ENCODE results near the gene STX17.
"Not testable (repeated sequence)": the region's sequence is repeated elsewhere in the genome, so short reads cannot be mapped to it uniquely, and the experiment has no call there.

The STX17 gene

GRCh38 chr9:99906403-99907207 lies at the start of gene STX17:
STX17 (plus strand) TSS chr9:99906654; CDS start chr9:99915240, 8,586 bp downstream.
- peak; percentile 66 for DNase-seq (ENCODE audit: low read depth)

- DNase-seq (ENCODE audit: low read depth): not testable (repeated sequence)
Observed at GRCh38 chr9:99857576-99857975, 48.9 kb upstream of the STX17 start.

- DNase-seq (ENCODE audit: low read depth): no peak
Observed at GRCh38 chr9:99858087-99858486, 48.4 kb upstream of the STX17 start.

- DNase-seq (ENCODE audit: low read depth): no peak
Observed at GRCh38 chr9:99859243-99859980, 47.0 kb upstream of the STX17 start.

- no peak for DNase-seq (ENCODE audit: low read depth)
Observed at GRCh38 chr9:99860266-99860665, 46.2 kb upstream of the STX17 start.

- DNase-seq (ENCODE audit: low read depth): no peak
Observed at GRCh38 chr9:99863955-99864354, 42.5 kb upstream of the STX17 start.

- DNase-seq (ENCODE audit: low read depth): no peak
Observed at GRCh38 chr9:99866398-99866797, 40.1 kb upstream of the STX17 start.

GRCh38 chr9:99867536-99867935 lies 38.9 kb upstream of the STX17 start:
- DNase-seq (ENCODE audit: low read depth): no peak

GRCh38 chr9:99867968-99868367 lies 38.5 kb upstream of the STX17 start:
- DNase-seq (ENCODE audit: low read depth): no peak

- no peak for DNase-seq (ENCODE audit: low read depth)
Observed at GRCh38 chr9:99868845-99869244, 37.6 kb upstream of the STX17 start.

- DNase-seq (ENCODE audit: low read depth): no peak
Observed at GRCh38 chr9:99870126-99870525, 36.3 kb upstream of the STX17 start.

GRCh38 chr9:99873531-99873930 lies 32.9 kb upstream of the STX17 start:
- peak; percentile 21 for DNase-seq (ENCODE audit: low read depth)

- no peak for DNase-seq (ENCODE audit: low read depth)
Observed at GRCh38 chr9:99873943-99874584, 32.4 kb upstream of the STX17 start.

GRCh38 chr9:99876190-99876589 lies 30.3 kb upstream of the STX17 start:
- DNase-seq (ENCODE audit: low read depth): no peak

GRCh38 chr9:99878651-99879050 lies 27.8 kb upstream of the STX17 start:
- DNase-seq (ENCODE audit: low read depth): no peak

- DNase-seq (ENCODE audit: low read depth): no peak
Observed at GRCh38 chr9:99881769-99882168, 24.7 kb upstream of the STX17 start.

GRCh38 chr9:99885747-99886146 lies 20.7 kb upstream of the STX17 start:
- DNase-seq (ENCODE audit: low read depth): no peak

- DNase-seq (ENCODE audit: low read depth): no peak
Observed at GRCh38 chr9:99889120-99889519, 17.3 kb upstream of the STX17 start.

GRCh38 chr9:99894826-99895225 lies 11.6 kb upstream of the STX17 start:
- no peak for DNase-seq (ENCODE audit: low read depth)

- DNase-seq (ENCODE audit: low read depth): no peak
Observed at GRCh38 chr9:99895510-99895909, 10.9 kb upstream of the STX17 start.

- DNase-seq (ENCODE audit: low read depth): no peak
Observed at GRCh38 chr9:99896119-99896518, 10.3 kb upstream of the STX17 start.

- DNase-seq (ENCODE audit: low read depth): no peak
Observed at GRCh38 chr9:99903393-99903792, 3.1 kb upstream of the STX17 start.

GRCh38 chr9:99905833-99906402 lies 536 bp upstream of the STX17 start:
- DNase-seq (ENCODE audit: low read depth): no peak

All from fibroblast of gingiva (primary cell).